OCI-LY3 (cell line): ENCODE measurements around the gene SUGP2.

Experiments
- CTCF ChIP-seq: fragments of 200-600, 300-600 bp; sonication (generic); IDR thresholded peaks from 2 replicates; pipeline ENCODE4 v1.5.1; 2014; ENCODE audit warnings: antibody characterized with exemption, low read length, low read depth
- EZH2phosphoT487 ChIP-seq: fragments of 200-600 bp; shearing (Covaris generic); IDR thresholded peaks from 2 replicates; pipeline ENCODE4 v1.6.1; 2018; ENCODE audit warnings: antibody characterized with exemption, mixed run types, low read depth

- TF ChIP-seq CTCF (no peak), EZH2phosphoT487 (no peak)
Observed at GRCh38 chr19:19039901-19040300, 6.6 kb upstream of the SUGP2 start.
